HG03571 (cell line): ENCODE results near the gene PMIS2.

ENCODE experiments used
- ATAC-seq: cut with Tn5 transposase; IDR thresholded peaks from one replicate; pipeline ENCODE4 v1.9.1; 2021; ENCODE audit not compliant: unreplicated experiment

Gene PMIS2

GRCh38 chr19:35585848-35586247 is at the start of gene PMIS2:
TSS of gene PMIS2 (plus strand) at chr19:35586173. CDS start at chr19:35586260, 87 bp downstream.
- ATAC-seq = no peak

- ATAC-seq = no peak
These were observed 46.7 kb upstream of the PMIS2 start for GRCh38 chr19:35539314-35539713.

DNA sequence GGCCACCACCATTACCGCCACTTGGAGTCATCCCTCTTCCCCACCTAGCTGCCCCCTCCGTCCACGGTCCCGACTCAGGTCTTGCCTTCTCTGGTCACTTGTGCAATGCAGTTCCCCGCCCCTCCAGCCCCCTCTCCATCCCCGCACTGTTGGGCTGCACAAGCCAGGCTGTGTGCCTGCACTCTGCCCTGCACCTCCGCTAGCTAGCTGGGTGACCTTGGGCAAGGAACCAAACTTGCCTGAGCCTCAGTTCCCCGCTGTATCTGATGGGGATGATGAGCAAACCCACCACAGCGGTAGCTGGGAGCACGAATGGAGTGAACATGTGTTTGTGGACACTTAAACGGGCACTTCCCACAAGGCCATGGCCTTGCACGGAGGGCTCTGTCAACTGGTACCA is 46.1 kb upstream of the PMIS2 start:
- no peak for ATAC-seq

DNA sequence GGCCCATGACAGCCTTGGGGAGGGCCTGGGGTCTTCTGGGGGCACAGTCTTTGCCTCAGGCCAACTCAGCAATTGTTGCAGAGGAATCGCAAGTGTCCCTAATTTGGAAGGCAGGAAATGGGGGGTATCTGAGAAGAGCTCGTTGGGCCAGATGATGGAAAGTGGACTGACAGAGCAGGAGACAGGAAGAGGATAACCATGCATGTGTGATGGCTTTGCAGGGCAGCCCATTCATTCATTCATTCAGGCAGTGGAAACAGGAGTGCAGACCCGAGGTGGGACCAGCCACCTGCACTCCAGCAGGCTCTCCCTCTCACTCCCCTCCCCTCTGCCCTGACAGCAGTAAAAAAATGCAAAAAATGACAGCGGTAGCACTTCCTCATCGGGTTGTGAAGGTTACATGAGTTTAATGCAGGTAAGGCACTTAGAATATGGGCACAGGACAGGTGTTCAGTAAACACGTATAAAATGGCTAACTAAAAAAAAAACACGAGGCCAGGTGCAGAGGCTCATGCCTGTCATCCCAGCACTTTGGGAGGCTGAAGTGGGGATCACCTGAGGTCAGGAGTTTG is 45.5 kb upstream of the PMIS2 start:
- ATAC-seq = no peak

- ATAC-seq = no peak
These were observed 43.8 kb upstream of the PMIS2 start for GRCh38 chr19:35542209-35542608.

- no peak for ATAC-seq
These were observed 42.5 kb upstream of the PMIS2 start for GRCh38 chr19:35543280-35544109.

GRCh38 chr19:35544110-35544802 is 41.7 kb upstream of the PMIS2 start:
- ATAC-seq = no peak

DNA sequence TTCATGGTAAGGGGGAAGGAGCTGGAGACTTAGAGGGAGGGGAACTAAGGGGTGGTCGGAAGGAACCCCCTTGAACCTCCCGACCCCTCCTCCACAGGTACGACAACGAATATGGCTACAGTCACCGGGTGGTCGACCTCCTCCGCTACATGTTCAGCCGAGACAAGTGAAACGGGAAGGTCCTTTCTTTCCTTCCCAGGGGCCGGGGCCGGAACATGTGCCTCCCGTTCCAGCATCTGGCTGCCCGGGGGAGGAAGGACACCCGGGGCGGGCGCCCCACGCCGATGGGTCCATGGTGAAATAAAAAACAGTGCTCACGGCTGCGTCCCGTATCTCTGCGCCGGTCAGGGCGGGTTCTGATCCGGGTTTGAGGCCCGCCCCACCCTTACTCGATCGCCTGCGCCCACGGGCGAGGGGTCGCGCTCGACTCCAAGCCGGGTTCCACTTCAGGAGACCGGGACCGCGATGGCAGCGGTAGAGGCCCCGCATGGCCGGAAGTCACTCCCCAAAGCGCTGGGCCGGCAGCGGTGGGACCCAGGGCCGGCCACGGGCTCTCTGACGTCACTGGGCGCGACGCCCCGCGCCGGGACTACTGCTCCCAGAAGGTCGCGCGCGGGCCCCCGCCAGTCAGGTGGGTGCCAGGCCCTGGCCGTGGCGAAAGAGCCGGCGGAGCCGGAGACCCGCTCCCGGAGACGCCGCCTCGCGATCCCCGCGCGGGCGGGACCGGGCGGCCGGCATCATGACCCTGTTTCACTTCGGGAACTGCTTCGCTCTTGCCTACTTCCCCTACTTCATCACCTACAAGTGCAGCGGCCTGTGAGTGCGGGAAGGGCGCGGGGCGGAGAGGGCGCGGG is 40.7 kb upstream of the PMIS2 start, which contains the start of gene TMEM147:
TSS of gene TMEM147 (plus strand) at position 626 of the 854 bp plus-strand sequence. CDS start at position 740, 114 bp downstream.
- peak; percentile 72 for ATAC-seq

DNA sequence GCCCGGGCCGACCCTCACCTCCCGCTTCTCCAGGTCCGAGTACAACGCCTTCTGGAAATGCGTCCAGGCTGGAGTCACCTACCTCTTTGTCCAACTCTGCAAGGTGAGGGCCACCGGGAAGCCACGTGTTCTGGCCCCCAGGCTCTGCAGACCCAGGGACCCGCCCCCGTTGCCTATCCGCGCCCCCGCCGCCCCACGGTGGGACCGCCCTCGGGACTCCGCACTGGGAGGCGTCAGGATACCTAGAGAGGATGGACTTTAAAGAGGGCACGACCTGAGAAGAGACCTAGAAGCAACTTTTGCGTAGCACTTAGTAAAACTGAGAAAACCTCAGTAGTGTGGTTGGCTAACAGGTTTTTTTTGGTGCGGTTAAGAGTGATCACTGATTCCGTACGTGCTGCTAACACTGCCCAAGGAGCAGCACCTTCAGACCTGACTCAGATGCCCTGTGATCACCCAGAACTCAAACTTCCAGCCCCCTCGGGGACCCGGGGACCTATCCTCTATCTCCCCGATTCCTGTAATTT is 40.1 kb upstream of the PMIS2 start:
- peak; percentile 24 for ATAC-seq

GRCh38 chr19:35546532-35546931 is 39.4 kb upstream of the PMIS2 start:
- ATAC-seq = no peak

GRCh38 chr19:35549174-35549788 is 36.7 kb upstream of the PMIS2 start:
- ATAC-seq = no peak

- ATAC-seq = no peak
These were observed 36.0 kb upstream of the PMIS2 start for GRCh38 chr19:35549879-35550523.

DNA sequence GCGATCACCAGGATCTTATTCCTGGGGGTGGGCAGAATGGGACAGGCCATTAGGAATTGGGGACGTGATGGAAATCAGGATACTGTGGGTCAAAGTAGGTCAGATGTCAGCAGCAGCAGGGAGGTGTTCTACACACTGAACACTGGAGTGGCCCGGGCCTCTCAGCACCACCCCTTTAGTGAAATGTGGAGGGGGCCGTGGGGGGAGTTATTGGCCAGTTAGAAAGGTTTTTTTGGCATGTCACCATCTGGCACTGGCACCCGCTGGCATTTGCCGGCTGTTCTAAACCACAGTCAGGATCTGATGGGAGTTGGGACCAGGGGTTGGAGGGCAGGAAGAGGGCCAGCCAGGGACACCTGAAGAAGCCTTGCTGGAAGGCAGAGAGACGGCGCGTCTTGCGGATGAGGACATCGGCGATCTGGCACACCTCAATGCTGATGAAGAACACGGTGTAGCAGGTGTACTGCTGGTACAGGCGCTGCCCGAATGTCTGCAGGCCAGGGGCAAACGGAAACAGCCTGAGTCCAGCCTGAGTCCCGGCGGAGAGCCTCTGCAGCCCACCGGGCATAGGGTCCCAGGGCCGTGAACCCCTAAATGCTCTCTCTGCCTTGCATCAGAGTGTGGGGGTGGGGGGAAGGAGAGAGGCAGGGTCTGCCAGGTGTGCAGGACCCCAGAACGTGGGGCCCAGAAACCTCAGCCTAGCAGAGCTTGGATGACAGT is 34.7 kb upstream of the PMIS2 start:
- ATAC-seq = no peak

DNA sequence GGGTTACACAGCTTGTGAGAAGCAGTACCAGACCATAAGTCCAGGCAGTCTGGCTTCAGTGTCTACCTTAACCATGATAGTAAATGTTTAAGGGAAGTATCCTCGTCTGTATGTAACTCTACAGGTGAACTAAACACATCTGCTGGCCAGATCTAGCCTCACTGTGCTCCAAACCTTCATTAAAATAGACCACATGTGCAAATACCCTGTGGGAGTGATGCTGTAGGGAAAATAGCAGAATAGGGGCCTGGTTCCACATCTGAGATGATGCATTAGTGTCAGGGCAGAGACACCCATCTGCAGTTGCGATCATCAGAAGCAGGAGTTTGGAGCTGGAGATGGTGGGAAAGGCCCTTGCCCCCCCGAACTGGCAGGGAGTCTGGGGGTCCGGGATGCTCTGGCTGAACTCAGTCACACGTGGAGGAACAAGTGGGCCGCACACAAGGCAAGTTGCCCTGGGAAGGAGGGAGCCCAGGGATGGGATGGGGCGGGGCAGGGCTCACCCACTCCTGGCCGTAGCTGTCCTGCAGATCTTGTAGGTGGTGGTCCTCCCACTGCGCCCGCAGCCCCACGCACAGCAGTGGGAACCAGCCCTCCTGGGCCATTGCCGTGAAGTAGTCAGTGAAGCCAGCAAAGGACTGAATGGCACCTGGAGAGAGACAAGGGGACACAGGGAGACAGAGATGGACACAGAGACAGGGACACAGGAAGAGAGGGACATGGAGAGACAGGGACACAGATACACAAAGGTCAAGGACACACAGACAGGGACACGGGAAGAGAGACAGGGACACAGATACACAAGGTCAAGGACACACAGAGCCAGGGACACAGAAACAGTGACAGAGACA is 33.2 kb upstream of the PMIS2 start:
- no peak for ATAC-seq

GRCh38 chr19:35553385-35554000 is 32.5 kb upstream of the PMIS2 start:
- ATAC-seq = no peak

DNA sequence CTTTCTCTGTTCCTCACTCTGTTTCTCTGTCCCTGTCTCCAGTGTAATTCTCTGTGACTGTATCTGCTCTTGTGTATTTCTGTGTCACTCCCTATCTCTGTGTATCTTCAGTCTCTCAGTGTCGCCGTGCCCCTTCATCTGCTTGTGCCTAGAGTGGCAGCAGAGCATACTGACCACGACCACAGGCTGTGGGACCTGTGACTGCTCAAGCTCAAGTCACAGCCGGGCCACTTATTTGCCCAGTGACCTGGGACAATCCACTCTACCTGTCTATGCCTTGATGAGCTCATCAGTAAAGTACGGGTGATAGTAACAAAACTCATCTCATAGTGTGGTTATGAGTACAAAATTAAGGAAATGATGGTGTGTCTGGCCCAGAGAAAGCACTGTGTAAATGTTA is 31.9 kb upstream of the PMIS2 start:
- ATAC-seq = no peak

DNA sequence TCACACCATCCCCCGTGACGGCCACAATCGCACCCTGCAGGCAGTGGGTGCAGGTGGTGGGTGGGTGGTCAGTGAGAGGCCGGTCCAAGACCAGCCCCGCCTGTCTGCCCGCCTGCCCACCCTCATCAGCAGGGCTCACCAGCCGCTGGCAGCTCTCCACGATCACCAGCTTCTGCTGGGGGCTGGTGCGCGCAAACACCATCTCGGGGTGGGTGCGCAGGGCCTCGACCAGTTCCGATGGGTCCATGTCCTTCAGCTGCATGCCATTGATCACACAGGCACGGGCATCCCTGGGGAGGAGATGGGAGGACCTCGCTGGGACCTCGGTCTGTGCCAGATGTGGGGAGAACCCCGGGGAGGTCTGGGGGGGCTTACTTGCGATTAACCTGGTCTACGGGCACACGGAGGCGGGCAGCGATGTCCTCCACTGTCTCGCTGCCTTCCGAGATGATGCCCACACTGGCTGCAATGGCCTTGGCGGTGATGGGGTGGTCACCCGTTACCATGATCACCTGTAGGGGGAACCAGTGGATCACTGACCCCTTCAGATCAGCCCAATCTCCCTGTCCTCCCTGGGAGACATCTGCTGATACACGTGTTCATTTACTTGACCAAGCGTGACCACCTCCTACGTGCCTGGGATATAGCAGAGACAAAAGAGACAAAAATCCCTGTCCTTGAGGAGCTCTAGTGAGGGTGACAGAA is 30.5 kb upstream of the PMIS2 start:
- no peak for ATAC-seq
